Neural cell (in vitro differentiated cells): ENCODE measurements around the gene ASCC3. TPM values are rescaled to one million over a fixed set of nuclear protein-coding genes. Genes with fewer than 3 reads are reported as not detected.

Experiments used
- H2AFZ ChIP-seq: fragments of 200-600, 300-800 bp; sonication (generic), shearing (Covaris generic); 2 replicates; pipeline ENCODE4 v1.6.0; 2014; ENCODE audit warnings: low read depth, mild to moderate bottlenecking, antibody characterized with exemption, low read length, moderate library complexity
- H3F3A ChIP-seq: fragments of 200-600 bp; shearing (Covaris generic); 2 replicates; pipeline ENCODE4 v1.6.1; 2016; ENCODE audit warnings: mild to moderate bottlenecking, moderate library complexity, mixed read lengths, antibody characterized with exemption, low read length; ENCODE audit not compliant: insufficient read depth, poor library complexity, severe bottlenecking
- H3K27ac ChIP-seq: fragments of 200-600, 300-800 bp; sonication (generic), shearing (Covaris generic); 2 replicates; pipeline ENCODE4 v1.5.1; 2014; ENCODE audit warnings: mild to moderate bottlenecking, low read length, moderate library complexity
- H3K27me3 ChIP-seq: fragments of 300-800, 200-600 bp; sonication (generic), shearing (Covaris generic); 2 replicates; pipeline ENCODE4 v1.6.0; 2014; ENCODE audit warnings: mild to moderate bottlenecking, low read depth, low read length, moderate library complexity; ENCODE audit not compliant: insufficient read depth
- H3K36me3 ChIP-seq: fragments of 300-800, 200-600 bp; sonication (generic), shearing (Covaris generic); 2 replicates; pipeline ENCODE4 v1.5.1; 2014; ENCODE audit warnings: mild to moderate bottlenecking, antibody characterized with exemption, low read length, moderate library complexity; ENCODE audit not compliant: insufficient read depth
- H3K4me2 ChIP-seq: fragments of 300-800, 200-600 bp; sonication (generic), shearing (Covaris generic); 2 replicates; pipeline ENCODE4 v1.6.0; 2014; ENCODE audit warnings: mild to moderate bottlenecking, low read length
- H3K4me3 ChIP-seq: fragments of 300-800, 200-600 bp; sonication (generic), shearing (Covaris generic); 2 replicates; pipeline ENCODE4 v1.5.1; 2014; ENCODE audit warnings: mild to moderate bottlenecking, low read length, moderate library complexity
- H3K79me2 ChIP-seq: fragments of 200-600 bp; shearing (Covaris generic); replicated peaks from 2 replicates; pipeline ENCODE4 v1.6.0; 2014; ENCODE audit warnings: mild to moderate bottlenecking, low read length, moderate library complexity; ENCODE audit not compliant: insufficient read depth
- H3K9ac ChIP-seq: fragments of 300-800, 200-600 bp; sonication (generic), shearing (Covaris generic); 2 replicates; pipeline ENCODE4 v1.6.1; 2016; ENCODE audit warnings: mild to moderate bottlenecking, low read length, mixed read lengths
- H3K9me2 ChIP-seq: fragments of 200-600 bp; shearing (Covaris generic); 2 replicates; pipeline ENCODE4 v1.6.1; 2016; ENCODE audit warnings: mild to moderate bottlenecking, low read length, mixed read lengths; ENCODE audit not compliant: insufficient read depth
- H3K9me3 ChIP-seq: fragments of 200-600, 300-800 bp; sonication (generic), shearing (Covaris generic); 2 replicates; pipeline ENCODE4 v1.6.1; 2016; ENCODE audit warnings: mild to moderate bottlenecking, mixed run types, low read length, moderate library complexity, mixed read lengths
- H4K20me1 ChIP-seq: fragments of 200-600 bp; shearing (Covaris generic); 2 replicates; pipeline ENCODE4 v1.6.1; 2016; ENCODE audit warnings: mild to moderate bottlenecking, mixed run types; ENCODE audit not compliant: insufficient read depth
- EP300 ChIP-seq: fragments of 450-650 bp; conservative IDR thresholded peaks from 2 replicates; pipeline ENCODE4 v1.6.1; 2014; ENCODE audit warnings: antibody characterized with exemption, mild to moderate bottlenecking, moderate library complexity; ENCODE audit not compliant: poor library complexity, severe bottlenecking
- EZH2 ChIP-seq: fragments of 200-600, 300-800 bp; shearing (Covaris generic), sonication (generic); IDR thresholded peaks from 2 replicates; pipeline ENCODE4 v1.6.1; 2014; ENCODE audit warnings: antibody characterized with exemption, low read length, borderline replicate concordance, mild to moderate bottlenecking; ENCODE audit not compliant: insufficient read depth, poor library complexity, severe bottlenecking
- MXI1 ChIP-seq: fragments of 450-650 bp; conservative IDR thresholded peaks from 2 replicates; pipeline ENCODE4 v1.6.1; 2014; ENCODE audit warnings: antibody characterized with exemption, mild to moderate bottlenecking; ENCODE audit not compliant: poor library complexity, severe bottlenecking
- POLR2AphosphoS5 ChIP-seq: IDR thresholded peaks from 2 replicates; pipeline ENCODE4 v1.6.1; 2012
- RAD21 ChIP-seq: fragments of 450-650 bp; conservative IDR thresholded peaks from 2 replicates; pipeline ENCODE4 v1.6.1; 2014; ENCODE audit warnings: antibody characterized with exemption, mild to moderate bottlenecking, moderate library complexity
- SMC3 ChIP-seq: fragments of 450-650 bp; conservative IDR thresholded peaks from 2 replicates; pipeline ENCODE4 v1.6.1; 2014; ENCODE audit warnings: antibody characterized with exemption, mild to moderate bottlenecking, moderate library complexity; ENCODE audit not compliant: poor library complexity
- TAF1 ChIP-seq: IDR thresholded peaks from 2 replicates; pipeline ENCODE4 v1.6.1; 2012; ENCODE audit warnings: low read depth
- polyA plus RNA-seq: library from polyadenylated mRNA; depleted of rRNA; stranded (reverse); fragments of >200 nt; gene quantifications from 2 replicates; pipeline ENCODE4 v1.2.3, GENCODE V29; 2014
- TF ChIP-seq, protein P1 (sequence below): fragments of 450-650 bp; IDR thresholded peaks from 2 replicates; pipeline ENCODE4 v1.5.1; 2014; ENCODE audit warnings: antibody characterized with exemption, mild to moderate bottlenecking, moderate library complexity; ENCODE audit not compliant: poor library complexity, severe bottlenecking
- TF ChIP-seq, protein P2 (sequence below): IDR thresholded peaks from 2 replicates; pipeline ENCODE4 v1.6.1; 2012; ENCODE audit warnings: borderline replicate concordance

The ASCC3 gene
- polyA plus RNA-seq, 1 donor from 2014 or later, result 14.9 TPM

DNA sequence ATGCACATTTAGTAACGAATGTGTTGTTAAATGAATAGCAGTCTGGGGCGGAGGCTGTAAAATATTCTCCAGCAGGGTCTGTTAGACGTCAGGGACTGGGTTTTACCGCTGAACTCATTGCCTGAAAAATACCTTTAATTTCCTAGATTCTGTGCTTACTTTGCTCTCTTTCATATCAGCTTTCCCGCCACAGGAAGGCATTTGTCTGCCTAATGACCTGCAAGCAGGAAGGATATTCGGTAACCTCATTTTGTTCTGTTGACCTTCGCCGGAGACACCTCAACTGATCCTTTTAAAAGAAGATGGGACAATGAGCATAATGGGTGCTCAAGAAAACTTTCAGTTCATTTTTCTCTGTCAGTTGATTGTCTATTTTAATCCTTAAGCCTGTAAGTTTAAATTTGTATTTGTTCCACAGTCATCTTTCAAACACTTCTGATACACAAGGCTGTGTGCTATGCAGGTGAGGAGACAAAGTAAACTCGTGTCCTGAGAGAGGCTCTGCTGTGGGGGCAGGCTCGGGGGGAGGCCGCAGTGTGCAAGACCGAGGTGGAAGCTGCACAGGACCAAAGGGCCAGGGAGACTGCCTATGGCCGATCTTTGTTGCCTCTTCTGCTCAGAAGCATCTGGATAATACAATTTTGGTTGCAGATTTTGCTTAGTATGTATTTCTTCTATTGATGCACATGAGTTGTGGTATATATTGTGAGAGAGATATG is 389.0 kb downstream of the ASCC3 start:
- no peaks in the 10 kb centered on the region for H3K9me3 ChIP-seq
- H2AFZ ChIP-seq, result no peak overlapping the region
- no peak overlapping the region for H3K4me3 ChIP-seq
- H3K79me2 ChIP-seq, result no peaks in the 10 kb centered on the region
- H3K27me3 ChIP-seq, result no peaks in the 10 kb centered on the region
- no peaks in the 10 kb centered on the region for H3F3A ChIP-seq
- TF ChIP-seq, protein P1, sequence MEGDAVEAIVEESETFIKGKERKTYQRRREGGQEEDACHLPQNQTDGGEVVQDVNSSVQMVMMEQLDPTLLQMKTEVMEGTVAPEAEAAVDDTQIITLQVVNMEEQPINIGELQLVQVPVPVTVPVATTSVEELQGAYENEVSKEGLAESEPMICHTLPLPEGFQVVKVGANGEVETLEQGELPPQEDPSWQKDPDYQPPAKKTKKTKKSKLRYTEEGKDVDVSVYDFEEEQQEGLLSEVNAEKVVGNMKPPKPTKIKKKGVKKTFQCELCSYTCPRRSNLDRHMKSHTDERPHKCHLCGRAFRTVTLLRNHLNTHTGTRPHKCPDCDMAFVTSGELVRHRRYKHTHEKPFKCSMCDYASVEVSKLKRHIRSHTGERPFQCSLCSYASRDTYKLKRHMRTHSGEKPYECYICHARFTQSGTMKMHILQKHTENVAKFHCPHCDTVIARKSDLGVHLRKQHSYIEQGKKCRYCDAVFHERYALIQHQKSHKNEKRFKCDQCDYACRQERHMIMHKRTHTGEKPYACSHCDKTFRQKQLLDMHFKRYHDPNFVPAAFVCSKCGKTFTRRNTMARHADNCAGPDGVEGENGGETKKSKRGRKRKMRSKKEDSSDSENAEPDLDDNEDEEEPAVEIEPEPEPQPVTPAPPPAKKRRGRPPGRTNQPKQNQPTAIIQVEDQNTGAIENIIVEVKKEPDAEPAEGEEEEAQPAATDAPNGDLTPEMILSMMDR, result no peak
- TF ChIP-seq MXI1 (no peak), POLR2AphosphoS5 (no peak), EP300 (no peak), SMC3 (no peak), RAD21 (no peak), EZH2 (no peak), TAF1 (no peak)
- TF ChIP-seq, protein P2, sequence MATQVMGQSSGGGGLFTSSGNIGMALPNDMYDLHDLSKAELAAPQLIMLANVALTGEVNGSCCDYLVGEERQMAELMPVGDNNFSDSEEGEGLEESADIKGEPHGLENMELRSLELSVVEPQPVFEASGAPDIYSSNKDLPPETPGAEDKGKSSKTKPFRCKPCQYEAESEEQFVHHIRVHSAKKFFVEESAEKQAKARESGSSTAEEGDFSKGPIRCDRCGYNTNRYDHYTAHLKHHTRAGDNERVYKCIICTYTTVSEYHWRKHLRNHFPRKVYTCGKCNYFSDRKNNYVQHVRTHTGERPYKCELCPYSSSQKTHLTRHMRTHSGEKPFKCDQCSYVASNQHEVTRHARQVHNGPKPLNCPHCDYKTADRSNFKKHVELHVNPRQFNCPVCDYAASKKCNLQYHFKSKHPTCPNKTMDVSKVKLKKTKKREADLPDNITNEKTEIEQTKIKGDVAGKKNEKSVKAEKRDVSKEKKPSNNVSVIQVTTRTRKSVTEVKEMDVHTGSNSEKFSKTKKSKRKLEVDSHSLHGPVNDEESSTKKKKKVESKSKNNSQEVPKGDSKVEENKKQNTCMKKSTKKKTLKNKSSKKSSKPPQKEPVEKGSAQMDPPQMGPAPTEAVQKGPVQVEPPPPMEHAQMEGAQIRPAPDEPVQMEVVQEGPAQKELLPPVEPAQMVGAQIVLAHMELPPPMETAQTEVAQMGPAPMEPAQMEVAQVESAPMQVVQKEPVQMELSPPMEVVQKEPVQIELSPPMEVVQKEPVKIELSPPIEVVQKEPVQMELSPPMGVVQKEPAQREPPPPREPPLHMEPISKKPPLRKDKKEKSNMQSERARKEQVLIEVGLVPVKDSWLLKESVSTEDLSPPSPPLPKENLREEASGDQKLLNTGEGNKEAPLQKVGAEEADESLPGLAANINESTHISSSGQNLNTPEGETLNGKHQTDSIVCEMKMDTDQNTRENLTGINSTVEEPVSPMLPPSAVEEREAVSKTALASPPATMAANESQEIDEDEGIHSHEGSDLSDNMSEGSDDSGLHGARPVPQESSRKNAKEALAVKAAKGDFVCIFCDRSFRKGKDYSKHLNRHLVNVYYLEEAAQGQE, result no peak
- H3K36me3 ChIP-seq, result no peaks in the 10 kb centered on the region
- no peak overlapping the region for H3K4me2 ChIP-seq
- no peak overlapping the region for H3K9ac ChIP-seq
- H3K9me2 ChIP-seq, result no peaks in the 10 kb centered on the region
- no peaks in the 10 kb centered on the region for H4K20me1 ChIP-seq
- no peak overlapping the region for H3K27ac ChIP-seq

DNA sequence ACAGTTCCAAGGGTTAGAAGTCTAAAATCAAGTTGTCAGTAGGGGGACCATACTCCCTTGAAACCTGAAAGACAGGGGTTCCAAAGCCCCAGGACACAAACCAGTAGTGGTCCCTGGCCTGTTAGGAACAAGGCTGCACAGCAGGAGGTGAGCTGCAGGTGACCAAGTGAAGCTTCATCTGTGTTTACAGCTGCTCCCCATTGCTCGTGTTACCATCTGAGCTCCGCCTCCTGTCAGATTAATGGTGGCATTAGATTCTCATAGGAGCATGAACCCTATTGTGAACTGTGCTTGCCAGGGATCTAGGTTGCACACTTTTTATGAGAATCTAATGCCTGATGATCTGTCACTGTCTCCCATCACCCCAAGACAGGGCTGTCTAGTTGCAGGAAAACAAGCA is 391.1 kb downstream of the ASCC3 start:
- H2AFZ ChIP-seq, result no peak overlapping the region
- no peaks in the 10 kb centered on the region for H3K36me3 ChIP-seq
- TF ChIP-seq, protein P1, result no peak
- no peaks in the 10 kb centered on the region for H3F3A ChIP-seq
- no peaks in the 10 kb centered on the region for H3K27me3 ChIP-seq
- no peaks in the 10 kb centered on the region for H3K79me2 ChIP-seq
- H3K27ac ChIP-seq, result no peak overlapping the region
- H3K4me2 ChIP-seq, result no peak overlapping the region
- no peaks in the 10 kb centered on the region for H3K9me2 ChIP-seq
- no peak overlapping the region for H3K9ac ChIP-seq
- no peaks in the 10 kb centered on the region for H3K9me3 ChIP-seq
- no peaks in the 10 kb centered on the region for H4K20me1 ChIP-seq
- H3K4me3 ChIP-seq, result no peak overlapping the region
